GM19240 (cell line): ENCODE results near the gene BMP10.
A peak's percentile ranks its signal among the peaks of the same experiment; 100 is the strongest.

Experiments
- DNase-seq: peaks from one replicate; pipeline ENCODE4 v3.0.0; 2011; ENCODE audit warnings: low spot score; ENCODE audit not compliant: insufficient read length

Gene BMP10

GRCh38 chr2:68871159-68871764 is at the start of gene BMP10:
BMP10 (minus strand) TSS chr2:68871397; CDS start chr2:68871358, 39 bp downstream.
- no peak for DNase-seq

- DNase-seq, result no peak
Observed at GRCh38 chr2:68920481-68921170, 49.4 kb upstream of the BMP10 start.

- DNase-seq, result no peak
Observed at GRCh38 chr2:68918497-68918896, 47.3 kb upstream of the BMP10 start.

GRCh38 chr2:68917034-68917718 is 46.0 kb upstream of the BMP10 start:
- no peak for DNase-seq

GRCh38 chr2:68916226-68916625 is 45.0 kb upstream of the BMP10 start:
- no peak for DNase-seq

GRCh38 chr2:68915393-68915792 is 44.2 kb upstream of the BMP10 start:
- DNase-seq, result no peak

- DNase-seq, result no peak
Observed at GRCh38 chr2:68913359-68913758, 42.2 kb upstream of the BMP10 start.

GRCh38 chr2:68912732-68913131 is 41.5 kb upstream of the BMP10 start:
- DNase-seq, result no peak

- DNase-seq, result no peak
Observed at GRCh38 chr2:68912111-68912510, 40.9 kb upstream of the BMP10 start.

GRCh38 chr2:68911709-68912108 is 40.5 kb upstream of the BMP10 start:
- DNase-seq, result no peak

GRCh38 chr2:68911246-68911645 is 40.0 kb upstream of the BMP10 start:
- DNase-seq, result no peak

GRCh38 chr2:68909793-68910674 is 38.8 kb upstream of the BMP10 start:
- peak; percentile 41 for DNase-seq

GRCh38 chr2:68908392-68908970 is 37.3 kb upstream of the BMP10 start:
- DNase-seq, result peak; percentile 67

- no peak for DNase-seq
Observed at GRCh38 chr2:68907920-68908253, 36.7 kb upstream of the BMP10 start.

- DNase-seq, result no peak
Observed at GRCh38 chr2:68907232-68907919, 36.2 kb upstream of the BMP10 start.

- no peak for DNase-seq
Observed at GRCh38 chr2:68906716-68907115, 35.5 kb upstream of the BMP10 start.

- DNase-seq, result no peak
Observed at GRCh38 chr2:68905116-68905515, 33.9 kb upstream of the BMP10 start.

GRCh38 chr2:68901561-68901960 is 30.4 kb upstream of the BMP10 start:
- DNase-seq, result no peak

- DNase-seq, result no peak
Observed at GRCh38 chr2:68901199-68901514, 30.0 kb upstream of the BMP10 start.

GRCh38 chr2:68900496-68901198 is 29.4 kb upstream of the BMP10 start:
- no peak for DNase-seq
